ENCODE data around the gene ETS1.
"Not testable (repeated sequence)": the region's sequence is repeated elsewhere in the genome, so short reads cannot be mapped to it uniquely, and the experiment has no call there.

The ETS1 gene

GRCh38 chr11:128450882-128451651 is 136.3 kb downstream of the ETS1 start:
- DNase-seq (ENCODE audit: insufficient read length, low spot score) (no peak), FAIRE-seq (no peak)
- no peak for TF ChIP-seq CTCF (IDR thresholded peaks at IDR 0.05; ENCODE audit: insufficient read depth, missing control alignments)

- not testable (repeated sequence) for DNase-seq (ENCODE audit: insufficient read length, low spot score); FAIRE-seq
Measured at GRCh38 chr11:128450425-128450824, 136.9 kb downstream of the ETS1 start.

GRCh38 chr11:128448981-128449713 is 138.2 kb downstream of the ETS1 start:
- no peak for TF ChIP-seq CTCF (IDR thresholded peaks at IDR 0.05; ENCODE audit: insufficient read depth, missing control alignments)
- FAIRE-seq: no peak

GRCh38 chr11:128448200-128448886 is 139.0 kb downstream of the ETS1 start:
- no peak for TF ChIP-seq CTCF (IDR thresholded peaks at IDR 0.05; ENCODE audit: insufficient read depth, missing control alignments)
- FAIRE-seq (no peak), DNase-seq (ENCODE audit: insufficient read length, low spot score) (no peak)

More at GRCh38 chr11:128448981-128449713, 138.2 kb downstream of the ETS1 start:
- no peak for DNase-seq (ENCODE audit: insufficient read length, low spot score)

- no peak for FAIRE-seq
- no peak for DNase-seq (ENCODE audit: insufficient read length, low spot score)
- TF ChIP-seq CTCF (IDR thresholded peaks at IDR 0.05; ENCODE audit: insufficient read depth, missing control alignments): no peak
Measured at GRCh38 chr11:128447233-128447632, 140.1 kb downstream of the ETS1 start.

GRCh38 chr11:128445921-128446320 is 141.4 kb downstream of the ETS1 start:
- FAIRE-seq; DNase-seq (ENCODE audit: insufficient read length, low spot score): not testable (repeated sequence)

- no peak for TF ChIP-seq CTCF (IDR thresholded peaks at IDR 0.05; ENCODE audit: insufficient read depth, missing control alignments)
- FAIRE-seq (no peak), DNase-seq (ENCODE audit: insufficient read length, low spot score) (no peak)
Measured at GRCh38 chr11:128437136-128437535, 150.2 kb downstream of the ETS1 start.

- FAIRE-seq (no peak), DNase-seq (ENCODE audit: insufficient read length, low spot score) (no peak)
- TF ChIP-seq CTCF (IDR thresholded peaks at IDR 0.05; ENCODE audit: insufficient read depth, missing control alignments): no peak
Measured at GRCh38 chr11:128434818-128435217, 152.5 kb downstream of the ETS1 start.
